Liver (tissue), 10 donors: ENCODE measurements around the gene MTIF3. TPM values are rescaled to one million over a fixed set of nuclear protein-coding genes. Genes with fewer than 3 reads are reported as not detected.

Experiments
- DNase-seq: peaks from one replicate; pipeline ENCODE4 v3.0.0-alpha.2; 2017; ENCODE audit warnings: low spot score
- H3K27ac ChIP-seq, 2 donors: one replicate each; pipeline ENCODE4 v1.7.0; 2013; ENCODE audit warnings: inconsistent platforms in 2 of 2, low read length in 2 of 2, control low read depth in 1 of 2, low read depth in 1 of 2, mild to moderate bottlenecking in 1 of 2
- H3K27me3 ChIP-seq, 4 donors: one replicate each; pipeline versions ENCODE4 v1.6.1 to v1.7.0; 2013; ENCODE audit warnings: low read length in 3 of 4, inconsistent platforms in 1 of 4, mild to moderate bottlenecking in 1 of 4, moderate library complexity in 1 of 4; ENCODE audit not compliant: control insufficient read depth in 4 of 4, insufficient read depth in 4 of 4
- H3K36me3 ChIP-seq, 4 donors: one replicate each; pipeline versions ENCODE4 v1.6.1 to v1.7.0; 2013; ENCODE audit warnings: low read length in 3 of 4, mild to moderate bottlenecking in 3 of 4, low read depth in 1 of 4, moderate library complexity in 1 of 4; ENCODE audit not compliant: control insufficient read depth in 4 of 4, insufficient read depth in 3 of 4
- H3K4me1 ChIP-seq, 4 donors: one replicate each; pipeline versions ENCODE4 v1.6.1 to v1.7.0; 2013; ENCODE audit warnings: low read length in 3 of 4, mild to moderate bottlenecking in 3 of 4, moderate library complexity in 1 of 4; ENCODE audit not compliant: control insufficient read depth in 4 of 4, insufficient read depth in 4 of 4
- H3K4me3 ChIP-seq, 3 donors: one replicate each; pipeline versions ENCODE4 v1.6.1 to v1.7.0; 2013; ENCODE audit warnings: low read length in 3 of 3, control low read depth in 1 of 3, low read depth in 1 of 3, mild to moderate bottlenecking in 1 of 3
- H3K9ac ChIP-seq, 2 donors: one replicate each; pipeline ENCODE4 v1.7.0; 2013; ENCODE audit warnings: low read length in 2 of 2, mild to moderate bottlenecking in 2 of 2, moderate library complexity in 2 of 2, control low read depth in 1 of 2, low read depth in 1 of 2
- H3K9me3 ChIP-seq, 4 donors: one replicate each; pipeline versions ENCODE4 v1.6.1 to v1.7.0; 2013; ENCODE audit warnings: low read length in 3 of 4; ENCODE audit not compliant: control insufficient read depth in 4 of 4
- EGR1 ChIP-seq, 2 donors: IDR thresholded peaks; 2 replicates each; pipeline ENCODE4 v1.6.1; 2016 to 2018; ENCODE audit warnings: antibody characterized with exemption in 2 of 2, low read depth in 2 of 2
- FOXA1 ChIP-seq: IDR thresholded peaks from 2 replicates; pipeline ENCODE4 v1.6.1; 2016; ENCODE audit warnings: antibody characterized with exemption
- FOXA2 ChIP-seq: IDR thresholded peaks from 2 replicates; pipeline ENCODE4 v1.6.1; 2016; ENCODE audit warnings: antibody characterized with exemption
- GABPA ChIP-seq, 2 donors: IDR thresholded peaks in 1 of 2; conservative IDR thresholded peaks in 1 of 2; 2 replicates each; pipeline ENCODE4 v1.6.1; 2016; ENCODE audit warnings: antibody characterized with exemption in 2 of 2, mild to moderate bottlenecking in 1 of 2, moderate library complexity in 1 of 2
- HNF4A ChIP-seq, 2 donors: conservative IDR thresholded peaks; 2 replicates each; pipeline ENCODE4 v1.6.1; 2016; ENCODE audit warnings: antibody characterized with exemption in 2 of 2, mild to moderate bottlenecking in 2 of 2
- HNF4G ChIP-seq: IDR thresholded peaks from 2 replicates; pipeline ENCODE4 v1.6.1; 2016; ENCODE audit warnings: antibody characterized with exemption
- JUND ChIP-seq, 2 donors: IDR thresholded peaks; 2 replicates each; pipeline ENCODE4 v1.6.1; 2016; ENCODE audit warnings: antibody characterized with exemption in 2 of 2
- NR2F2 ChIP-seq: IDR thresholded peaks from 2 replicates; pipeline ENCODE4 v1.6.1; 2016; ENCODE audit warnings: antibody characterized with exemption
- RAD21 ChIP-seq, 2 donors: IDR thresholded peaks; 2 replicates each; pipeline ENCODE4 v1.6.1; 2016; ENCODE audit warnings: antibody characterized with exemption in 2 of 2, mild to moderate bottlenecking in 2 of 2
- RXRA ChIP-seq, 2 donors: IDR thresholded peaks; 2 replicates each; pipeline ENCODE4 v1.6.1; 2017 to 2018; ENCODE audit warnings: antibody characterized with exemption in 2 of 2, mild to moderate bottlenecking in 1 of 2
- SP1 ChIP-seq: IDR thresholded peaks from 2 replicates; pipeline ENCODE4 v1.6.1; 2018; ENCODE audit warnings: antibody characterized with exemption, mild to moderate bottlenecking
- TAF1 ChIP-seq: conservative IDR thresholded peaks from 2 replicates; pipeline ENCODE4 v1.6.1; 2016; ENCODE audit warnings: antibody characterized with exemption, mild to moderate bottlenecking
- YY1 ChIP-seq: IDR thresholded peaks from 2 replicates; pipeline ENCODE4 v1.6.1; 2016; ENCODE audit warnings: antibody characterized with exemption, mild to moderate bottlenecking
- WGBS: extraction: QIAGEN DNeasy Blood & Tissue Kit; methylation state at CpG from one replicate; pipeline ENCODE4 v1.1.7; 2013; 5-methylcytosine and 5-hydroxymethylcytosine counted together
- polyA plus RNA-seq, 2 donors: library from polyadenylated mRNA; stranded (reverse) in 1 of 2; unstranded in 1 of 2; fragments of 200-250 nt in 1 of 2; fragments of >200 nt in 1 of 2; fragmentation: Nextera tagmentation in 1 of 2; extraction: Ambion mirVana in 1 of 2; gene quantifications; one replicate each; pipeline versions ENCODE4 v1.2.1 to v1.2.3, GENCODE V29; 2013 to 2015
- small RNA-seq: library from RNA; depleted of rRNA; stranded (forward); fragments of <200 nt; gene quantifications from one replicate; pipeline ENCODE3, GENCODE V24; 2014
- total RNA-seq, 2 donors: library from RNA; depleted of rRNA; stranded (reverse); fragments of >200 nt; gene quantifications; one replicate each; pipeline ENCODE4 v1.2.3, GENCODE V29; 2014
- TF ChIP-seq, protein P1 (sequence below): fragments of 150-350 bp; IDR thresholded peaks from 2 replicates; pipeline ENCODE4 v1.5.1; 2017; ENCODE audit warnings: improper control_type of control experiment, low read depth, low read length; ENCODE audit not compliant: missing input control
- TF ChIP-seq, protein P2 (sequence below): IDR thresholded peaks from 2 replicates; pipeline ENCODE4 v1.6.1; 2016; ENCODE audit warnings: antibody characterized with exemption
- TF ChIP-seq, protein P3 (sequence below): IDR thresholded peaks from 2 replicates; pipeline ENCODE4 v1.6.1; 2016; ENCODE audit warnings: antibody characterized with exemption
- TF ChIP-seq, protein P4 (sequence below): IDR thresholded peaks from 2 replicates; pipeline ENCODE4 v1.6.1; 2016; ENCODE audit warnings: antibody characterized with exemption
- TF ChIP-seq, protein P5 (sequence below): IDR thresholded peaks from 2 replicates; pipeline ENCODE4 v1.6.1; 2016; ENCODE audit warnings: antibody characterized with exemption, mild to moderate bottlenecking
- donor health status: healthy.
- donor health status: healthy.
- donor health status: healthy.
- donor health status: healthy.
- donor health status: healthy.

Gene MTIF3
- total and polyA plus RNA-seq, 4 donors, result 28.0 to 62.1 (median 32.8) TPM

DNA sequence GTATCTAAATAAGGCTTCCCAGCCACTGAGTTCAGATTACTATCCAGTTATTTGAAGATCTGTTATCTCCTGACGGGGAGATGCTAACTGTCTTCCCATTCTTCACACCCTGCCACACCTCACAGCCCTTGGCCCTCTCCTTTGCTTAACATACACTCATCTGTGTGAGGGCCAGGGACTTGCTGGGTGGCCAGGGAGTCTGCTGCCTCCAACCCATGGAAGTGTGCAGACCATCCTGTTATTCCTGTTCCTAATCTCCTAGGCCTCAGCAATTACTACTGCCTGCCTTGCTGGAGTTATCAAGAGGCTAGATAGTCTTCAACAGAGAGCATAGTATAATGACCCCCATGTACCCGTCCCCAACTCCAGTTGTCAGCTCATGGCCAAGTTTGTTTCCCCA, 62.1 kb downstream of the MTIF3 start:
- H3K27me3 ChIP-seq, result no peaks in the 10 kb centered on the region
- no peak overlapping the region for H3K27ac ChIP-seq
- no peaks in the 10 kb centered on the region for H3K9me3 ChIP-seq
- 80% methylated on average over 2 of the region's 2 CpGs for WGBS
- TF ChIP-seq RXRA (IDR thresholded peaks at IDR 0.05) (no peak), RAD21 (IDR thresholded peaks at IDR 0.05) (no peak), EGR1 (IDR thresholded peaks at IDR 0.05; ENCODE audit: low read depth in 2 of 2) (no peak), GABPA (IDR thresholded peaks at IDR 0.05 in 1 of 2, conservative IDR thresholded peaks at IDR 0.05 in 1 of 2) (no peak), HNF4A (conservative IDR thresholded peaks at IDR 0.05) (no peak), FOXA2 (no peak), SP1 (no peak), NR2F2 (no peak), YY1 (no peak), HNF4G (no peak), FOXA1 (no peak), JUND (IDR thresholded peaks at IDR 0.05) (no peak), TAF1 (no peak)
- TF ChIP-seq, protein P1, sequence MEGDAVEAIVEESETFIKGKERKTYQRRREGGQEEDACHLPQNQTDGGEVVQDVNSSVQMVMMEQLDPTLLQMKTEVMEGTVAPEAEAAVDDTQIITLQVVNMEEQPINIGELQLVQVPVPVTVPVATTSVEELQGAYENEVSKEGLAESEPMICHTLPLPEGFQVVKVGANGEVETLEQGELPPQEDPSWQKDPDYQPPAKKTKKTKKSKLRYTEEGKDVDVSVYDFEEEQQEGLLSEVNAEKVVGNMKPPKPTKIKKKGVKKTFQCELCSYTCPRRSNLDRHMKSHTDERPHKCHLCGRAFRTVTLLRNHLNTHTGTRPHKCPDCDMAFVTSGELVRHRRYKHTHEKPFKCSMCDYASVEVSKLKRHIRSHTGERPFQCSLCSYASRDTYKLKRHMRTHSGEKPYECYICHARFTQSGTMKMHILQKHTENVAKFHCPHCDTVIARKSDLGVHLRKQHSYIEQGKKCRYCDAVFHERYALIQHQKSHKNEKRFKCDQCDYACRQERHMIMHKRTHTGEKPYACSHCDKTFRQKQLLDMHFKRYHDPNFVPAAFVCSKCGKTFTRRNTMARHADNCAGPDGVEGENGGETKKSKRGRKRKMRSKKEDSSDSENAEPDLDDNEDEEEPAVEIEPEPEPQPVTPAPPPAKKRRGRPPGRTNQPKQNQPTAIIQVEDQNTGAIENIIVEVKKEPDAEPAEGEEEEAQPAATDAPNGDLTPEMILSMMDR, result no peak
- TF ChIP-seq, protein P2, sequence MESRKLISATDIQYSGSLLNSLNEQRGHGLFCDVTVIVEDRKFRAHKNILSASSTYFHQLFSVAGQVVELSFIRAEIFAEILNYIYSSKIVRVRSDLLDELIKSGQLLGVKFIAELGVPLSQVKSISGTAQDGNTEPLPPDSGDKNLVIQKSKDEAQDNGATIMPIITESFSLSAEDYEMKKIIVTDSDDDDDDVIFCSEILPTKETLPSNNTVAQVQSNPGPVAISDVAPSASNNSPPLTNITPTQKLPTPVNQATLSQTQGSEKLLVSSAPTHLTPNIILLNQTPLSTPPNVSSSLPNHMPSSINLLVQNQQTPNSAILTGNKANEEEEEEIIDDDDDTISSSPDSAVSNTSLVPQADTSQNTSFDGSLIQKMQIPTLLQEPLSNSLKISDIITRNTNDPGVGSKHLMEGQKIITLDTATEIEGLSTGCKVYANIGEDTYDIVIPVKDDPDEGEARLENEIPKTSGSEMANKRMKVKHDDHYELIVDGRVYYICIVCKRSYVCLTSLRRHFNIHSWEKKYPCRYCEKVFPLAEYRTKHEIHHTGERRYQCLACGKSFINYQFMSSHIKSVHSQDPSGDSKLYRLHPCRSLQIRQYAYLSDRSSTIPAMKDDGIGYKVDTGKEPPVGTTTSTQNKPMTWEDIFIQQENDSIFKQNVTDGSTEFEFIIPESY, result no peak
- TF ChIP-seq, protein P3, sequence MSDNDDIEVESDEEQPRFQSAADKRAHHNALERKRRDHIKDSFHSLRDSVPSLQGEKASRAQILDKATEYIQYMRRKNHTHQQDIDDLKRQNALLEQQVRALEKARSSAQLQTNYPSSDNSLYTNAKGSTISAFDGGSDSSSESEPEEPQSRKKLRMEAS, result no peak
- TF ChIP-seq, protein P4, sequence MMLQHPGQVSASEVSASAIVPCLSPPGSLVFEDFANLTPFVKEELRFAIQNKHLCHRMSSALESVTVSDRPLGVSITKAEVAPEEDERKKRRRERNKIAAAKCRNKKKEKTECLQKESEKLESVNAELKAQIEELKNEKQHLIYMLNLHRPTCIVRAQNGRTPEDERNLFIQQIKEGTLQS, result no peak
- TF ChIP-seq, protein P5, sequence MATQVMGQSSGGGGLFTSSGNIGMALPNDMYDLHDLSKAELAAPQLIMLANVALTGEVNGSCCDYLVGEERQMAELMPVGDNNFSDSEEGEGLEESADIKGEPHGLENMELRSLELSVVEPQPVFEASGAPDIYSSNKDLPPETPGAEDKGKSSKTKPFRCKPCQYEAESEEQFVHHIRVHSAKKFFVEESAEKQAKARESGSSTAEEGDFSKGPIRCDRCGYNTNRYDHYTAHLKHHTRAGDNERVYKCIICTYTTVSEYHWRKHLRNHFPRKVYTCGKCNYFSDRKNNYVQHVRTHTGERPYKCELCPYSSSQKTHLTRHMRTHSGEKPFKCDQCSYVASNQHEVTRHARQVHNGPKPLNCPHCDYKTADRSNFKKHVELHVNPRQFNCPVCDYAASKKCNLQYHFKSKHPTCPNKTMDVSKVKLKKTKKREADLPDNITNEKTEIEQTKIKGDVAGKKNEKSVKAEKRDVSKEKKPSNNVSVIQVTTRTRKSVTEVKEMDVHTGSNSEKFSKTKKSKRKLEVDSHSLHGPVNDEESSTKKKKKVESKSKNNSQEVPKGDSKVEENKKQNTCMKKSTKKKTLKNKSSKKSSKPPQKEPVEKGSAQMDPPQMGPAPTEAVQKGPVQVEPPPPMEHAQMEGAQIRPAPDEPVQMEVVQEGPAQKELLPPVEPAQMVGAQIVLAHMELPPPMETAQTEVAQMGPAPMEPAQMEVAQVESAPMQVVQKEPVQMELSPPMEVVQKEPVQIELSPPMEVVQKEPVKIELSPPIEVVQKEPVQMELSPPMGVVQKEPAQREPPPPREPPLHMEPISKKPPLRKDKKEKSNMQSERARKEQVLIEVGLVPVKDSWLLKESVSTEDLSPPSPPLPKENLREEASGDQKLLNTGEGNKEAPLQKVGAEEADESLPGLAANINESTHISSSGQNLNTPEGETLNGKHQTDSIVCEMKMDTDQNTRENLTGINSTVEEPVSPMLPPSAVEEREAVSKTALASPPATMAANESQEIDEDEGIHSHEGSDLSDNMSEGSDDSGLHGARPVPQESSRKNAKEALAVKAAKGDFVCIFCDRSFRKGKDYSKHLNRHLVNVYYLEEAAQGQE, result no peak
- no peaks in the 10 kb centered on the region for H3K4me1 ChIP-seq
- H3K4me3 ChIP-seq, result no peak overlapping the region
- no peak for DNase-seq
- H3K36me3 ChIP-seq, result no peaks in the 10 kb centered on the region
- H3K9ac ChIP-seq, result no peak overlapping the region

Small RNA genes within 50 kb of the gene (small RNA-seq; reads per million reads assigned to genes)
- gene RNU6-63P (not detected), gene RNY1P1 (not detected)

Other genes with a start within 250 kb of the MTIF3 start
- 100 to 1,000 TPM; 206 to 626 TPM for gene RPL21, start 199.0 kb downstream of the MTIF3 start, total RNA-seq
- gene RPL21, start 199.0 kb downstream of the MTIF3 start, polyA plus RNA-seq, result 100 to 1,000 TPM; 257 to 648 TPM
- 1 to 10 TPM; 2.7 to 5.3 TPM for gene RASL11A, start 179.7 kb downstream of the MTIF3 start, total RNA-seq
- 1 to 10 TPM; 2.5 to 5.6 TPM for gene RASL11A, start 179.7 kb downstream of the MTIF3 start, polyA plus RNA-seq
- 10 to 100 TPM; 66.4 to 83.6 TPM for gene GTF3A, start 25.9 kb downstream of the MTIF3 start, total RNA-seq
- 100 to 1,000 TPM; 110 to 144 TPM for gene GTF3A, start 25.9 kb downstream of the MTIF3 start, polyA plus RNA-seq
- 10 to 100 TPM; 13.8 to 25.9 TPM for gene LNX2, start 170.0 kb upstream of the MTIF3 start, total RNA-seq
- gene LNX2, start 170.0 kb upstream of the MTIF3 start, polyA plus RNA-seq, result 10 to 100 TPM in 1 of 2 donors, 1 to 10 TPM in 1; 6.2 to 12.8 TPM
- gene POLR1D, start 171.3 kb upstream of the MTIF3 start, total RNA-seq, result 10 to 100 TPM; 33.8 to 45.0 TPM
- 10 to 100 TPM; 31.4 to 33.3 TPM for gene POLR1D, start 171.3 kb upstream of the MTIF3 start, polyA plus RNA-seq